Gastroesophageal sphincter (tissue), 3 donors: ENCODE measurements around the gene SLC40A1.

ENCODE experiments used
- POLR2A ChIP-seq, 2 donors: fragments of 450-650 bp; IDR thresholded peaks; one replicate each; pipeline ENCODE4 v1.6.1; 2017; ENCODE audit warnings: antibody characterized with exemption in 2 of 2, mild to moderate bottlenecking in 2 of 2, moderate library complexity in 1 of 2
- POLR2AphosphoS5 ChIP-seq: sonication (generic); formaldehyde crosslinking; IDR thresholded peaks from one replicate; pipeline ENCODE4 v1.6.1; 2017; ENCODE audit warnings: antibody characterized with exemption
- TF ChIP-seq, protein P1 (sequence below), 4 experiments: fragments of 200-600 bp in 2 of 4; fragments of 450-650 bp in 2 of 4; sonication (generic) in 1 of 4; IDR thresholded peaks; one replicate each; pipeline ENCODE4 v1.5.1; 2017 to 2019; ENCODE audit warnings: antibody characterized with exemption in 4 of 4, mild to moderate bottlenecking in 2 of 4, moderate library complexity in 2 of 4

DNA sequence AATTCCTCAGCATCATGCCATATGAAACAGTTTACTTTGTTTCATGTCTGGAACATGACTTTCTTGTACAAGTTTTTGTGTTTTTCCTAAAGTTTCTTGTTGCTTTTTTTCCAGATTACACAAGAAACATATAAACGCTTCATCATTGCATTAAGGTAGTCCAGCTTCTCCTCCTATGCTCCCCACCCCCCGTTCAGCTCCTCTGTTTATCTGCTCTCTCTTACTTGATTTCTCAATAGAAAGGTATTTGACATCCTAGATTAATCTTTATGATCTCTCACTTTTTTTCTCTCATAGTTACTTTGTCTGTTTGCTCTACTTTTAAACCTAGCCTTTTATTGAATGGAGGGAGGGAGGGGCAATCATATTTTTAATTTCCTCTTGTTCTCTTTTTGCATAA, 25.4 kb downstream of the SLC40A1 start:
- TF ChIP-seq, protein P1, sequence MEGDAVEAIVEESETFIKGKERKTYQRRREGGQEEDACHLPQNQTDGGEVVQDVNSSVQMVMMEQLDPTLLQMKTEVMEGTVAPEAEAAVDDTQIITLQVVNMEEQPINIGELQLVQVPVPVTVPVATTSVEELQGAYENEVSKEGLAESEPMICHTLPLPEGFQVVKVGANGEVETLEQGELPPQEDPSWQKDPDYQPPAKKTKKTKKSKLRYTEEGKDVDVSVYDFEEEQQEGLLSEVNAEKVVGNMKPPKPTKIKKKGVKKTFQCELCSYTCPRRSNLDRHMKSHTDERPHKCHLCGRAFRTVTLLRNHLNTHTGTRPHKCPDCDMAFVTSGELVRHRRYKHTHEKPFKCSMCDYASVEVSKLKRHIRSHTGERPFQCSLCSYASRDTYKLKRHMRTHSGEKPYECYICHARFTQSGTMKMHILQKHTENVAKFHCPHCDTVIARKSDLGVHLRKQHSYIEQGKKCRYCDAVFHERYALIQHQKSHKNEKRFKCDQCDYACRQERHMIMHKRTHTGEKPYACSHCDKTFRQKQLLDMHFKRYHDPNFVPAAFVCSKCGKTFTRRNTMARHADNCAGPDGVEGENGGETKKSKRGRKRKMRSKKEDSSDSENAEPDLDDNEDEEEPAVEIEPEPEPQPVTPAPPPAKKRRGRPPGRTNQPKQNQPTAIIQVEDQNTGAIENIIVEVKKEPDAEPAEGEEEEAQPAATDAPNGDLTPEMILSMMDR (IDR thresholded peaks at IDR 0.05), result no peak
- TF ChIP-seq POLR2A (IDR thresholded peaks at IDR 0.05) (no peak), POLR2AphosphoS5 (no peak)
